ENCODE data around the gene PIAS3.

- TF ChIP-seq POLR2AphosphoS5 (IDR thresholded peaks at IDR 0.05; ENCODE audit: low read depth, low read length) (no peak), TAF1 (IDR thresholded peaks at IDR 0.05; ENCODE audit: borderline replicate concordance, low read depth, low read length) (no peak)
These were observed 30.9 kb downstream of the PIAS3 start for GRCh38 chr1:145827966-145828365.

All from GM12892 (cell line).